IPS-18a (cell line): ENCODE data around the gene BEST3.
"Not testable (repeated sequence)": the region's sequence is repeated elsewhere in the genome, so short reads cannot be mapped to it uniquely, and the experiment has no call there.

Experiments
- H3K27ac ChIP-seq: one replicate; pipeline ENCODE4 v1.5.1; 2013; ENCODE audit warnings: low read length
- H3K27me3 ChIP-seq: one replicate; pipeline ENCODE4 v1.6.1; 2013; ENCODE audit warnings: mild to moderate bottlenecking, low read length; ENCODE audit not compliant: control insufficient read depth, insufficient read depth
- H3K36me3 ChIP-seq: one replicate; pipeline ENCODE4 v1.6.1; 2013; ENCODE audit warnings: low read depth, low read length; ENCODE audit not compliant: control insufficient read depth
- H3K4me1 ChIP-seq: one replicate; pipeline ENCODE4 v1.6.1; 2013; ENCODE audit warnings: low read depth, low read length; ENCODE audit not compliant: control insufficient read depth
- H3K4me3 ChIP-seq: one replicate; pipeline ENCODE4 v1.5.1; 2013; ENCODE audit warnings: low read length
- H3K9ac ChIP-seq: one replicate; pipeline ENCODE4 v1.6.1; 2013; ENCODE audit warnings: mild to moderate bottlenecking, low read length, moderate library complexity
- H3K9me3 ChIP-seq: one replicate; pipeline ENCODE4 v1.6.1; 2013; ENCODE audit warnings: low read depth, low read length; ENCODE audit not compliant: control insufficient read depth

BEST3 gene

DNA sequence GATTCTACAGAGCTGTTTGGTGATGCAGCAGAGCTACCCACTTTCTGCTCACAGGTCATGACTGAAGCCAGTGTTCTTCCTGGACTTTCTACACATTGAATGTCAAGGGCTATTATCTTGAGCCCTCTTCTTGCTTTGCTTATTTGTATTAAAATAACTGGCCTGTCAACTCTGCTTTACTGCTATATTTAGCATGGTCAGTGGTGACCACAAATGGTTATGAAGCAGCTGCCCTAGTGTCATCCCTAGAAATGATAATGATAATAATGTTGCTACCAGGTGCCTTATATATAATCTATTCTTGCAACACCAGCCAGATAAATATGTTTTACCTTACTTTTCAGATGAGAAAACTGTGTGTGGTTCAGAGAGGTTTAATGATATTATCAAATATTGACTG, 85.8 kb downstream of the BEST3 start:
- no peak overlapping the region for H3K4me3 ChIP-seq
- H3K27me3 ChIP-seq: no peaks in the 10 kb centered on the region
- H3K9me3 ChIP-seq: no peaks in the 10 kb centered on the region
- H3K9ac ChIP-seq: no peak overlapping the region
- H3K36me3 ChIP-seq: no peaks in the 10 kb centered on the region
- no peaks in the 10 kb centered on the region for H3K4me1 ChIP-seq
- no peak overlapping the region for H3K27ac ChIP-seq

GRCh38 chr12:69610729-69611128, 88.4 kb downstream of the BEST3 start, which contains the start of gene LRRC10:
Gene LRRC10 (minus strand): TSS chr12:69610907. CDS start chr12:69610838, 69 bp downstream.
- no peaks in the 10 kb centered on the region for H3K36me3 ChIP-seq
- no peaks in the 10 kb centered on the region for H3K4me1 ChIP-seq
- H3K4me3 ChIP-seq: no peak within 1 kb of the TSS
- H3K9ac ChIP-seq: no peak within 1 kb of the TSS
- no peaks in the 10 kb centered on the region for H3K27me3 ChIP-seq
- H3K9me3 ChIP-seq: no peaks in the 10 kb centered on the region
- no peak within 1 kb of the TSS for H3K27ac ChIP-seq

DNA sequence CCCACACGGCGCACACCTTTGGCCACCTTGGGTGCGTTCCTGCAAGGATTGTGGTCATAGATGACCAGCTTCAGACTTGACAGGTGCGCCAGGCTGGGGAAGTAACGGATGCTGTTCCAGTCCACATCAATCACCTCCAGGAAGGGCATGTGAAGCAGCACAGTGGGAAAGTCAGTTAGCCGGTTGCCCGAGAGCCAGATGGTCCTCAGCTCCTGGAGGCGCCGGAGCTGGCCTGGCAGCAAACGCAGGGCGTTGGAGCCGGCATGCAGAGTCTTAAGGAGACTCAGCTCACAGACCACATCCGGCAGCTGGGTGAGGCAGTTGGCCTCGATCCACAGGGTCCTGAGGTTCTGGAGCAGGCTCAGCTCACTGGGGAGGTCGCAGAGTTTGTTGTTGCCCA, 89.0 kb downstream of the BEST3 start:
- Histone ChIP-seq H3K36me3 (no peaks in the 10 kb centered on the region), H3K9ac (no peak overlapping the region), H3K4me1 (no peaks in the 10 kb centered on the region), H3K27ac (no peak overlapping the region), H3K4me3 (no peak overlapping the region), H3K27me3 (no peaks in the 10 kb centered on the region), H3K9me3 (no peaks in the 10 kb centered on the region)

DNA sequence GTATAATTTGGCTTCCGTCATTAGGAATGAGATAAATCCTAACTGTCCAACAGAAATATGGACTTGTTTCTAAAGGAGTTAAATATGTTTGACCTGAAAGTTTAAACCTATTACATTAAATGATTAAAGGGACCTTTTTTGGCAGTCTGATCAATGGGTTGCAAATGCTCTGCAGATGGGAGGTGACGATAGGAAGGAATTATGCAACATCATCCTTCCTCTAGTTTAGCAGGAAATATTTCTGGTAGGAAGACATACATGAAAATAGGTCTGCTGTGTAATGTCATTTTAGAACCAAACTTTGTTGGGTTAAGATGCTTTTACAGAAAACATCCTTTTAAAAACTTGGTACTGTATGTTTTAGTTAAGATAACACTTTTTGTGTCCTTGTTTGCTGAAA, 91.0 kb downstream of the BEST3 start:
- H3K4me3 ChIP-seq: no peak overlapping the region
- H3K9ac ChIP-seq: no peak overlapping the region
- H3K27me3 ChIP-seq: no peaks in the 10 kb centered on the region
- H3K4me1 ChIP-seq: no peaks in the 10 kb centered on the region
- no peaks in the 10 kb centered on the region for H3K9me3 ChIP-seq
- no peaks in the 10 kb centered on the region for H3K36me3 ChIP-seq
- H3K27ac ChIP-seq: no peak overlapping the region

GRCh38 chr12:69604275-69604674, 94.8 kb downstream of the BEST3 start:
- H3K9ac ChIP-seq, H3K27me3 ChIP-seq, H3K9me3 ChIP-seq, H3K4me3 ChIP-seq, H3K27ac ChIP-seq, H3K4me1 ChIP-seq: not testable (repeated sequence)
- H3K36me3 ChIP-seq: peaks cover 28% of the 10 kb centered on the region
